OCI-LY1 (cell line): Measurements from ENCODE around the gene LBX1.

Source experiments
- H2AFZ ChIP-seq: fragments of 200-600 bp; sonication (generic), shearing (Covaris generic); 2 replicates; pipeline ENCODE4 v1.6.0; 2014; ENCODE audit warnings: antibody characterized with exemption, mild to moderate bottlenecking, low read length
- H3F3A ChIP-seq: fragments of 200-600 bp; sonication (generic), shearing (Covaris generic); 2 replicates; pipeline ENCODE4 v1.6.0; 2014; ENCODE audit warnings: mild to moderate bottlenecking, antibody characterized with exemption, low read length, moderate library complexity; ENCODE audit not compliant: insufficient read depth
- H3K27ac ChIP-seq: fragments of 200-600 bp; sonication (generic); 2 replicates; pipeline ENCODE4 v1.5.1; 2014; ENCODE audit warnings: low read length, mixed run types, mild to moderate bottlenecking, low read depth; ENCODE audit not compliant: poor library complexity, severe bottlenecking
- H3K27me3 ChIP-seq: fragments of 200-600 bp; sonication (generic); 2 replicates; pipeline ENCODE4 v1.6.0; 2014; ENCODE audit warnings: antibody characterized with exemption, mild to moderate bottlenecking, low read length, moderate library complexity; ENCODE audit not compliant: insufficient read depth
- H3K36me3 ChIP-seq: fragments of 200-600 bp; sonication (generic); 2 replicates; pipeline ENCODE4 v1.6.1; 2014; ENCODE audit warnings: mild to moderate bottlenecking, antibody characterized with exemption, low read length, moderate library complexity, mixed read lengths; ENCODE audit not compliant: insufficient read depth
- H3K4me1 ChIP-seq: fragments of 200-600 bp; sonication (generic); 2 replicates; pipeline ENCODE4 v1.5.1; 2014; ENCODE audit warnings: mild to moderate bottlenecking, low read length, moderate library complexity; ENCODE audit not compliant: insufficient read depth, severe bottlenecking
- H3K4me2 ChIP-seq: fragments of 200-600 bp; sonication (generic), shearing (Covaris generic); 2 replicates; pipeline ENCODE4 v1.6.1; 2014; ENCODE audit warnings: low read length
- H3K4me3 ChIP-seq: fragments of 200-600 bp; sonication (generic); 2 replicates; pipeline ENCODE4 v1.5.1; 2014; ENCODE audit warnings: low read length, low read depth, mild to moderate bottlenecking, mixed read lengths; ENCODE audit not compliant: poor library complexity, severe bottlenecking
- H3K79me2 ChIP-seq: fragments of 200-600 bp; shearing (Covaris generic); 2 replicates; pipeline ENCODE4 v1.6.1; 2016; ENCODE audit warnings: mixed run types, low read length, mixed read lengths; ENCODE audit not compliant: insufficient read depth
- H3K9ac ChIP-seq: fragments of 200-600 bp; sonication (generic), shearing (Covaris generic); 2 replicates; pipeline ENCODE4 v1.6.1; 2014; ENCODE audit warnings: mild to moderate bottlenecking, low read length, mixed read lengths
- H3K9me2 ChIP-seq: fragments of 200-600 bp; sonication (generic), shearing (Covaris generic); 2 replicates; pipeline ENCODE4 v1.6.1; 2014; ENCODE audit warnings: low read depth, mild to moderate bottlenecking, low read length, mixed read lengths
- H3K9me3 ChIP-seq: fragments of 200-600 bp; shearing (Covaris generic); 2 replicates; pipeline ENCODE4 v1.6.1; 2014; ENCODE audit warnings: low read length, mixed read lengths
- H4K20me1 ChIP-seq: fragments of 200-600 bp; sonication (generic), shearing (Covaris generic); 2 replicates; pipeline ENCODE4 v1.6.0; 2016; ENCODE audit warnings: mild to moderate bottlenecking, low read length; ENCODE audit not compliant: insufficient read depth
- CTCF ChIP-seq: fragments of 200-600 bp; sonication (generic), shearing (Covaris generic); IDR thresholded peaks from 2 replicates; pipeline ENCODE4 v1.5.1; 2017; ENCODE audit warnings: mild to moderate bottlenecking, antibody characterized with exemption, low read length, moderate library complexity, mixed read lengths
- EZH2 ChIP-seq: fragments of 200-600 bp; sonication (generic), shearing (Covaris generic); IDR thresholded peaks from 2 replicates; pipeline ENCODE4 v1.8.0; 2017; ENCODE audit warnings: borderline replicate concordance, mixed run types, mild to moderate bottlenecking, antibody characterized with exemption, low read length, moderate library complexity, mixed read lengths

The LBX1 gene

GRCh38 chr10:101238732-101239105 is 9.5 kb upstream of the LBX1 start:
- H3K9me2 ChIP-seq, result no peaks in the 10 kb centered on the region
- H3K36me3 ChIP-seq, result no peaks in the 10 kb centered on the region
- no peaks in the 10 kb centered on the region for H4K20me1 ChIP-seq
- no peaks in the 10 kb centered on the region for H3K79me2 ChIP-seq
- H3K9me3 ChIP-seq, result no peaks in the 10 kb centered on the region
- no peaks in the 10 kb centered on the region for H3K27me3 ChIP-seq
- H3K4me3 ChIP-seq, result no peak overlapping the region
- H3K27ac ChIP-seq, result no peak overlapping the region
- no peak overlapping the region for H3K4me2 ChIP-seq
- no peaks in the 10 kb centered on the region for H3F3A ChIP-seq
- H3K4me1 ChIP-seq, result no peaks in the 10 kb centered on the region
- H3K9ac ChIP-seq, result no peak overlapping the region
- TF ChIP-seq EZH2 (no peak), CTCF (peak; percentile 66)
- H2AFZ ChIP-seq, result no peak overlapping the region

- H3K9me2 ChIP-seq, result no peaks in the 10 kb centered on the region
- H3K9ac ChIP-seq, result no peak overlapping the region
- no peak overlapping the region for H3K4me2 ChIP-seq
- no peak overlapping the region for H3K27ac ChIP-seq
- no peak overlapping the region for H2AFZ ChIP-seq
- TF ChIP-seq CTCF (no peak), EZH2 (no peak)
- no peaks in the 10 kb centered on the region for H4K20me1 ChIP-seq
- H3K36me3 ChIP-seq, result no peaks in the 10 kb centered on the region
- no peak overlapping the region for H3K4me3 ChIP-seq
- H3K4me1 ChIP-seq, result no peaks in the 10 kb centered on the region
- no peaks in the 10 kb centered on the region for H3K9me3 ChIP-seq
- H3K27me3 ChIP-seq, result no peaks in the 10 kb centered on the region
- H3F3A ChIP-seq, result no peaks in the 10 kb centered on the region
- no peaks in the 10 kb centered on the region for H3K79me2 ChIP-seq
These were observed 8.9 kb upstream of the LBX1 start for GRCh38 chr10:101237982-101238731.

- H3K79me2 ChIP-seq, result no peaks in the 10 kb centered on the region
- no peaks in the 10 kb centered on the region for H3K4me1 ChIP-seq
- no peak overlapping the region for H3K4me2 ChIP-seq
- no peak overlapping the region for H3K27ac ChIP-seq
- H3K9ac ChIP-seq, result no peak overlapping the region
- H3F3A ChIP-seq, result no peaks in the 10 kb centered on the region
- no peaks in the 10 kb centered on the region for H3K9me2 ChIP-seq
- TF ChIP-seq CTCF (no peak), EZH2 (no peak)
- H3K36me3 ChIP-seq, result no peaks in the 10 kb centered on the region
- no peak overlapping the region for H3K4me3 ChIP-seq
- no peaks in the 10 kb centered on the region for H3K9me3 ChIP-seq
- no peaks in the 10 kb centered on the region for H3K27me3 ChIP-seq
- no peaks in the 10 kb centered on the region for H4K20me1 ChIP-seq
- no peak overlapping the region for H2AFZ ChIP-seq
These were observed 8.1 kb upstream of the LBX1 start for GRCh38 chr10:101237081-101237981.
